KG1 (cell line): Measurements from ENCODE around the gene EXOC4.
"Not testable (repeated sequence)": the region's sequence is repeated elsewhere in the genome, so short reads cannot be mapped to it uniquely, and the experiment has no call there.

Experiments used
- DNase-seq: peaks from one replicate; lab custom pipeline; 2025; lab: John Stamatoyannopoulos, UW

EXOC4 gene

GRCh38 chr7:133625046-133625445 is 372.2 kb downstream of the EXOC4 start:
- no peak for DNase-seq

GRCh38 chr7:133629701-133630100 is 376.8 kb downstream of the EXOC4 start:
- no peak for DNase-seq

- DNase-seq: no peak
These were observed 380.2 kb downstream of the EXOC4 start for GRCh38 chr7:133633055-133633454.

- DNase-seq: no peak
These were observed 382.7 kb downstream of the EXOC4 start for GRCh38 chr7:133635541-133635940.

- DNase-seq: no peak
These were observed 386.0 kb downstream of the EXOC4 start for GRCh38 chr7:133638857-133639256.

GRCh38 chr7:133641436-133641835 is 388.6 kb downstream of the EXOC4 start:
- no peak for DNase-seq

GRCh38 chr7:133642907-133643306 is 390.0 kb downstream of the EXOC4 start:
- DNase-seq: no peak

GRCh38 chr7:133643652-133644051 is 390.8 kb downstream of the EXOC4 start:
- not testable (repeated sequence) for DNase-seq

- no peak for DNase-seq
These were observed 393.1 kb downstream of the EXOC4 start for GRCh38 chr7:133645884-133646391.

GRCh38 chr7:133646472-133647315 is 393.8 kb downstream of the EXOC4 start:
- DNase-seq: no peak

- no peak for DNase-seq
These were observed 396.7 kb downstream of the EXOC4 start for GRCh38 chr7:133649593-133649992.

- no peak for DNase-seq
These were observed 397.2 kb downstream of the EXOC4 start for GRCh38 chr7:133650069-133650468.

- DNase-seq: no peak
These were observed 397.8 kb downstream of the EXOC4 start for GRCh38 chr7:133650487-133651300.

GRCh38 chr7:133652547-133652946 is 399.7 kb downstream of the EXOC4 start:
- no peak for DNase-seq

- DNase-seq: no peak
These were observed 401.7 kb downstream of the EXOC4 start for GRCh38 chr7:133654547-133654946.

- no peak for DNase-seq
These were observed 409.4 kb downstream of the EXOC4 start for GRCh38 chr7:133662276-133662675.

- no peak for DNase-seq
These were observed 410.0 kb downstream of the EXOC4 start for GRCh38 chr7:133662830-133663229.

GRCh38 chr7:133664528-133664927 is 411.6 kb downstream of the EXOC4 start:
- no peak for DNase-seq

- no peak for DNase-seq
These were observed 415.6 kb downstream of the EXOC4 start for GRCh38 chr7:133668296-133669060.

GRCh38 chr7:133669061-133669455 is 416.2 kb downstream of the EXOC4 start:
- no peak for DNase-seq

GRCh38 chr7:133670250-133670649 is 417.4 kb downstream of the EXOC4 start:
- no peak for DNase-seq

- no peak for DNase-seq
These were observed 420.0 kb downstream of the EXOC4 start for GRCh38 chr7:133672866-133673265.
